Activated naive CD8-positive, alpha-beta T cell treated with anti-CD3 and anti-CD28 coated beads, Interleukin-2, amount 50 U/mL, for 24 hours (primary cell): ENCODE results near the gene FAM168B.
A peak's percentile ranks its signal among the peaks of the same experiment; 100 is the strongest.

Experiments used
- ATAC-seq: fragments of 150-1000 bp; cut with Tn5 transposase; one replicate; pipeline ENCODE4 v1.10.0; 2021
- DNase-seq: peaks from one replicate; pipeline ENCODE4 v3.0.0; 2021
- H3K27ac Mint-ChIP-seq: one replicate; pipeline ENCODE4 v1.8.0; 2021; ENCODE audit warnings: mild to moderate bottlenecking, mixed read lengths
- H3K27me3 Mint-ChIP-seq: one replicate; pipeline ENCODE4 v1.8.0; 2021; ENCODE audit warnings: mixed read lengths
- H3K36me3 Mint-ChIP-seq: one replicate; pipeline ENCODE4 v1.8.0; 2021; ENCODE audit warnings: low read depth, mixed read lengths
- H3K4me1 Mint-ChIP-seq: one replicate; pipeline ENCODE4 v1.8.0; 2021; ENCODE audit warnings: mixed read lengths
- H3K4me3 Mint-ChIP-seq: one replicate; pipeline ENCODE4 v1.8.0; 2021; ENCODE audit warnings: mild to moderate bottlenecking, moderate library complexity, mixed read lengths
- H3K9me3 Mint-ChIP-seq: one replicate; pipeline ENCODE4 v1.8.0; 2021; ENCODE audit warnings: mixed read lengths

The FAM168B gene

GRCh38 chr2:131011486-131011885 is 81.8 kb downstream of the FAM168B start:
- no peaks in the 10 kb centered on the region for H3K9me3 Mint-ChIP-seq
- no peak for DNase-seq
- H3K36me3 Mint-ChIP-seq: no peaks in the 10 kb centered on the region
- H3K4me1 Mint-ChIP-seq: peaks cover 32% of the 10 kb centered on the region
- no peaks in the 10 kb centered on the region for H3K27me3 Mint-ChIP-seq
- no peak overlapping the region for H3K4me3 Mint-ChIP-seq
- no peak overlapping the region for H3K27ac Mint-ChIP-seq
- ATAC-seq: no peak

GRCh38 chr2:131010566-131010965 is 82.7 kb downstream of the FAM168B start:
- Mint-ChIP-seq H3K4me1 (peaks cover 32% of the 10 kb centered on the region), H3K4me3 (no peak overlapping the region), H3K27me3 (no peaks in the 10 kb centered on the region), H3K27ac (no peak overlapping the region), H3K9me3 (no peaks in the 10 kb centered on the region), H3K36me3 (no peaks in the 10 kb centered on the region)
- peak; percentile 59 for ATAC-seq
- no peak for DNase-seq

GRCh38 chr2:131009713-131010475 is 83.4 kb downstream of the FAM168B start:
- Mint-ChIP-seq H3K27ac (peak overlapping the region; percentile 25), H3K27me3 (no peaks in the 10 kb centered on the region), H3K4me3 (no peak overlapping the region), H3K9me3 (no peaks in the 10 kb centered on the region), H3K36me3 (no peaks in the 10 kb centered on the region), H3K4me1 (peaks cover 32% of the 10 kb centered on the region)
- no peak for ATAC-seq
- DNase-seq: no peak

GRCh38 chr2:131008967-131009366 is 84.3 kb downstream of the FAM168B start:
- Mint-ChIP-seq H3K4me3 (no peak overlapping the region), H3K36me3 (no peaks in the 10 kb centered on the region), H3K4me1 (peaks cover 32% of the 10 kb centered on the region), H3K27ac (no peak overlapping the region), H3K9me3 (no peaks in the 10 kb centered on the region), H3K27me3 (no peaks in the 10 kb centered on the region)
- ATAC-seq (no peak), DNase-seq (no peak)

GRCh38 chr2:131006561-131006960 is 86.7 kb downstream of the FAM168B start:
- Mint-ChIP-seq H3K9me3 (no peaks in the 10 kb centered on the region), H3K36me3 (no peaks in the 10 kb centered on the region), H3K4me1 (peaks cover 28% of the 10 kb centered on the region), H3K27me3 (peaks cover 4% of the 10 kb centered on the region), H3K4me3 (no peak overlapping the region), H3K27ac (no peak overlapping the region)
- no peak for ATAC-seq
- no peak for DNase-seq

- no peak for ATAC-seq
- Mint-ChIP-seq H3K36me3 (no peaks in the 10 kb centered on the region), H3K27me3 (peaks cover 4% of the 10 kb centered on the region), H3K27ac (no peak overlapping the region), H3K4me3 (no peak overlapping the region), H3K9me3 (no peaks in the 10 kb centered on the region), H3K4me1 (peaks cover 16% of the 10 kb centered on the region)
- no peak for DNase-seq
Measured at GRCh38 chr2:131005216-131005935, 87.9 kb downstream of the FAM168B start.

- Mint-ChIP-seq H3K4me3 (no peak overlapping the region), H3K4me1 (peaks cover 8% of the 10 kb centered on the region), H3K36me3 (no peaks in the 10 kb centered on the region), H3K27ac (no peak overlapping the region), H3K27me3 (peaks cover 7% of the 10 kb centered on the region), H3K9me3 (no peaks in the 10 kb centered on the region)
- DNase-seq: no peak
- no peak for ATAC-seq
Measured at GRCh38 chr2:131004446-131005209, 88.6 kb downstream of the FAM168B start.

GRCh38 chr2:130998561-130998960 is 94.7 kb downstream of the FAM168B start:
- Mint-ChIP-seq H3K36me3 (no peaks in the 10 kb centered on the region), H3K9me3 (no peaks in the 10 kb centered on the region), H3K27ac (no peak overlapping the region), H3K4me1 (no peaks in the 10 kb centered on the region), H3K4me3 (no peak overlapping the region), H3K27me3 (peaks cover 16% of the 10 kb centered on the region)
- no peak for ATAC-seq
- DNase-seq: no peak
